ENCODE measurements around the gene DSCAML1.

The DSCAML1 gene

DNA sequence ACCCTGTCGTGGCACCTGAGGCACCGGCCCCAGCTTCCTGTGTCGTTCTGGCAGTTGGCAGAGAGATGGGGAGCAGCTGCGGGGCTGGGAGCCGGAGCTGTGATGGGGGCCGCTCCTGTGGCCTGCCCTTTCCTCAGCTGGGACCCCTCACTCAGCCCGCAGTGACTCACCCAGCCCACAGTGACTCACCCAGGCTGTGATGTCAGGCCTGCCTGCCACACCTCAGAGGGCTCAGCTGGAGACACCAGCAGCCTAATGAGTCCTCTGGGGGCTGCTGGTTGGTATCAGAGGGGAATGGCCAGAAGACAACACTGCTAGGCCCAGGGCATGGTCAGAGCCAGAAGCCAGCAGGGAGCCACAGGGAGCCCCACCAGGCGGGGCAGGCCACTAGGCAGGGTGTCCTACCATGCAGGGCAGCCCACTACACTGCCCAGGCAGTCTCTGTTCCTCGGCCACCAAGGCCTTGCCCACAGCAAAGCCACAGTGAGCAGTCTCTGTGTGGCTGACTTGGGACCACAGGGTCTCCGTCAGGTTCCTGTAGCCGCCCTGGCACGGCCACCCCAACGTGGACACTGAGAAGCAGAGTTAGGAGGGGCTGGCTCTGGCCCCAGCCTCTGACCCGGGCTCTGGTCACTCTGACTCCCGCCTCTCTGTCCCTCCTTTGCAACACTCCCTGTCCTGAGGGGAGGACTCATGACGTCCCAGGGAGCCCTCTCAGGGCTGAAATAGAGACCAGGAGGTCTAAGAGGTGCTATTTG is 31.8 kb upstream of the DSCAML1 start:
- no peak for TF ChIP-seq CTCF (IDR thresholded peaks at IDR 0.05)
- Mint-ChIP-seq H3K4me3 (no peak overlapping the region), H3K36me3 (ENCODE audit: low read depth) (no peaks in the 10 kb centered on the region), H3K27me3 (ENCODE audit: low read depth, poor library complexity) (peaks cover 40% of the 10 kb centered on the region), H3K9me3 (no peaks in the 10 kb centered on the region), H3K27ac (no peak overlapping the region), H3K4me1 (peaks cover 38% of the 10 kb centered on the region)
- DNase-seq, result no peak

- Mint-ChIP-seq H3K36me3 (ENCODE audit: low read depth) (no peaks in the 10 kb centered on the region), H3K27ac (no peak overlapping the region), H3K4me1 (peaks cover 34% of the 10 kb centered on the region), H3K9me3 (no peaks in the 10 kb centered on the region), H3K27me3 (ENCODE audit: low read depth, poor library complexity) (peaks cover 38% of the 10 kb centered on the region), H3K4me3 (no peak overlapping the region)
- no peak for TF ChIP-seq CTCF (IDR thresholded peaks at IDR 0.05)
- no peak for DNase-seq
These were observed 30.8 kb upstream of the DSCAML1 start for GRCh38 chr11:117827521-117828511.

GRCh38 chr11:117826832-117827231 is 29.8 kb upstream of the DSCAML1 start:
- Mint-ChIP-seq H3K27ac (no peak overlapping the region), H3K9me3 (no peaks in the 10 kb centered on the region), H3K4me1 (peaks cover 28% of the 10 kb centered on the region), H3K27me3 (ENCODE audit: low read depth, poor library complexity) (peaks cover 40% of the 10 kb centered on the region), H3K36me3 (ENCODE audit: low read depth) (no peaks in the 10 kb centered on the region), H3K4me3 (no peak overlapping the region)
- no peak for TF ChIP-seq CTCF (IDR thresholded peaks at IDR 0.05)
- no peak for DNase-seq

GRCh38 chr11:117826190-117826570 is 29.2 kb upstream of the DSCAML1 start:
- H3K4me3 Mint-ChIP-seq, result no peak overlapping the region
- H3K27me3 Mint-ChIP-seq (ENCODE audit: low read depth, poor library complexity), result peaks cover 42% of the 10 kb centered on the region
- H3K36me3 Mint-ChIP-seq (ENCODE audit: low read depth), result no peaks in the 10 kb centered on the region
- peaks cover 24% of the 10 kb centered on the region for H3K4me1 Mint-ChIP-seq
- no peaks in the 10 kb centered on the region for H3K9me3 Mint-ChIP-seq
- DNase-seq, result no peak
- no peak overlapping the region for H3K27ac Mint-ChIP-seq
- TF ChIP-seq CTCF (IDR thresholded peaks at IDR 0.05), result no peak

- H3K36me3 Mint-ChIP-seq (ENCODE audit: low read depth), result no peaks in the 10 kb centered on the region
- DNase-seq, result no peak
- no peak for TF ChIP-seq CTCF (IDR thresholded peaks at IDR 0.05)
- no peak overlapping the region for H3K27ac Mint-ChIP-seq
- H3K27me3 Mint-ChIP-seq (ENCODE audit: low read depth, poor library complexity), result peaks cover 42% of the 10 kb centered on the region
- H3K4me3 Mint-ChIP-seq, result no peak overlapping the region
- H3K9me3 Mint-ChIP-seq, result no peaks in the 10 kb centered on the region
- H3K4me1 Mint-ChIP-seq, result peaks cover 18% of the 10 kb centered on the region
These were observed 28.6 kb upstream of the DSCAML1 start for GRCh38 chr11:117825538-117826189.
